Ammon's horn (tissue), 1 donor: ENCODE results near the gene PTP4A1.
"Not testable (repeated sequence)": the region's sequence is repeated elsewhere in the genome, so short reads cannot be mapped to it uniquely, and the experiment has no call there.

Source experiments
- DNase-seq: peaks from one replicate; pipeline ENCODE4 v3.0.0-alpha.2; 2016; ENCODE audit warnings: low spot score

The PTP4A1 gene

DNA sequence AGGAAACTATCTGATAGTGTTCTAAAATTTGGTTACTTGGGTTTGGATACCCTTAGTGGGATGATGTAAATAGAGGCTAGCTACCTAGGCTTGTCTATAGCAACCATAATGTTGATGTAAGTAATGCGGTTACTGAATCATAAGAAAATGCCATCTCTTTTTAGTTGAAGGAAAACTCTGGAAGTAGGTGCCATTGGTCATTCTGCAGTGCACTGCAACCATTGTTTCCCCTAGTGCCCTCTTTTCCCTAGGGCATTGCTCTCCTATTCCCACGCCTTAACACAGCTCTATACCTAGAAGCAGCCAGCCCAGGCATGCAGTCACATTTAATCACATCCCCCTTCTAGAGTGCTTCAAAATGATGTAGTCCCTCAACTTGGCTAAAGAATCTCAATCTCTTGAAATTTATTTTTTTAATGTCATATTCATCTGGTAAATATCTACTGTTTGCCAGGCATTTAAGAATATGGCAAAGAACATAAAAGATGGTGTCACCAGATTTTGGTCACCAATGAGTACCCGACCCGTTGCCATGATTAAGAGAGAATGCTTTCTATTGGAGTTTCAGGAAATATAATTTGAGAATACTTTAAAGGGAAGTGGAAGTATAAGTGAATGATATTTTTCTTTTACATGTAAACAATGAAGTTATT is 10.4 kb downstream of the PTP4A1 start:
- no peak for DNase-seq

DNA sequence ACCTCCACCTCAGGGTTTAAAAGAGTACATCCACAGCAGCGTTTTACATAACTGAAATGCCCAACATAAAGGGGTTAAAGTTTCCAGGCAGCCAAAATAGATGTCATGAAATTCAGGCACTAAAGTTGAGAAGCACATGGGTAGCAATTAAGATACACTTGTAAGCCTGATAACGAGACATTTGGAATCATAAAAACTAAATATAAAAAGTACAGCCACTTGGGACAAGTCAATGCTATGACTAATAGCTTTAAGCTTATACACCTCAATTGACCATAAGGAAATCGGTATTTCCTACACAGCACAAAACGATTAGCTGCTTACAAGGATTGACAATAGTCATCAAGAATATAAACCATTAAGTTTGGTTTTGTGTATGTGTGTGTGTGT is 11.8 kb downstream of the PTP4A1 start:
- DNase-seq = no peak

DNA sequence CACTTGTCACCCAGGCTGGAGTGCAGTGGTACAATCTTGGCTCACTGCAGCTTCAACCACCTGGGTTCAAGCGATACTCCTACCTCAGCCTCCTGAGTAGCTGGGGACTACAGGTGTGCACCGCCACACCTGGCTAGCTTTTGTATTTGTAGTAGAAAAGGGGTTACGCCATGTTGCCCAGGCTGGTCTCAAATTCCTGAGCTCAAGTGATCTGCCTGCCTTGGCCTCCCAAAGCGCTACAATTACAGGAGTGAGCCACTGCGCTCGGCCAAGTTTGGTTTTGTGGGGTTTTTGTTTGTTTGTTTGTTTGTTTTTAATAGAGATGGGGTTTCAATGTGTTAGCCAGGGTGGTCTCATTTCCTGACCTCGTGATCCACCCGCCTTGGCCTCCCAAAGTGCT is 12.3 kb downstream of the PTP4A1 start:
- no peak for DNase-seq

- DNase-seq = not testable (repeated sequence)
Measured at GRCh38 chr6:63585652-63586051, 13.4 kb downstream of the PTP4A1 start.

GRCh38 chr6:63589952-63590411 is 17.7 kb downstream of the PTP4A1 start:
- DNase-seq = no peak

DNA sequence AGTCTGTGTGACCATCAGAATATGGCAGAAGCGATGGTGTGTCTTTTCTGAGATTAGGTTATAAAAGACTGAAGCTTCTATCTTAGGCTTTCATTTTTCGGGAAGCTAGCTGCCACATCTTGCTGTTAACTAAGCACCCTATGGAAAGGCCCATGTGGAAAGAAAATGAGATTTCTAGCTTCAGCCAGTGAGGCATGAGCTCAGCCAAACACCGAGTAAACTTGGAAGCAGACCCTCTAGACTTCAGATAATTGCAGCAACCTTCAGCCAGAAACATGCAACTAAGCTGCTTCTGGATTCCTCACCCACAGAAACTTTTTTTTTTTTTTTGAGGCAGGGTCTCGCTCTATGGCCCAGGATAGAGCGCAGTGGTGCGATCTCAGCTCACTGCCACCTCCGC is 20.6 kb downstream of the PTP4A1 start:
- DNase-seq = no peak

GRCh38 chr6:63597141-63598048 is 25.1 kb downstream of the PTP4A1 start:
- no peak for DNase-seq

DNA sequence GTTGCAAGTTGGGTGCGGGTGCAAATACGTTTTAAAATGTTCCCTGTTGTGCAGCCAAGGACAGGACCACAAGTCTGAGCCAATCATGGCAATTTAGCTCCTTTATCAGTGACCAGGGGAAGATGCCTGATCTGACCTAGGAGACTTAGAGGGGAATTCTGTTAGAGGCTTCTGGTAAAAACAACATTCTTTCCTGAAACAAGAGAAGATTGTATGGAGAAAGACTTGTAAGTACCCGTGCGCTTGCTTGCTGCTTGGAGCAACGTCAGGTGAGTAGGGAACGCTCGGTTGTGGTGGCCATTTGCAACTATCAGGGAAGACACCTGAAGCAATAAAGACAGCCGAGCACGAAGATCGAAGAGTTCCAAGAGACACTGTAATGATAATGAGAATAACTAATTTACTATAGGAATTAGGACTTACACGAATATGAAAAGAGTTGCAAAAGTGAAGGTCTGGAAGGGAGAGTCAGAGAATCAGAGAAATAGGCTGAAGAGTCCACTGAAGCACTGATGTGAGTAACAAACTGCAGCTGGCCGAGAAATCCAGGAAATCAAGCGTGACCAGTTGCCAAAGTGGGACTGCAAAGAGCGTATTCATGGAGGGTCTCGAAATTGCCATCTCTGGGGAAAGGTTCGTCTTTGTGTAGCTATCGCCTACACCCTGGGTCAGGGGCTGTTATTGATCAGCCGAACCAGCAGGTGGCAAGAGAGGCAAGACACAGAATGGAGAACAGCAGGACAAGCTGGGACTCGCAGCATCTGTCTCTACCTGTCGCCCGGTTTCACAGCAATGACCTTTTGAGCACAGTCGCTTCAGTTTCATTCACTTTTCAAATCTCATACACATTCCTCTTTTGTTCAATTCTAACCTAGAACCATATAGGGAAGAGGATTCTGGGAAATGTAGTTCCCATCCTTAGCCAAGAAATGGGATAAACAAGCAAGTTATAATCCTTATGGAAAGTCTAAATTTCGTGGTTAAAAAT is 26.1 kb downstream of the PTP4A1 start:
- peak; percentile 90 for DNase-seq

GRCh38 chr6:63599243-63599642 is 27.0 kb downstream of the PTP4A1 start:
- no peak for DNase-seq

GRCh38 chr6:63600136-63600535 is 27.9 kb downstream of the PTP4A1 start:
- DNase-seq = no peak

DNA sequence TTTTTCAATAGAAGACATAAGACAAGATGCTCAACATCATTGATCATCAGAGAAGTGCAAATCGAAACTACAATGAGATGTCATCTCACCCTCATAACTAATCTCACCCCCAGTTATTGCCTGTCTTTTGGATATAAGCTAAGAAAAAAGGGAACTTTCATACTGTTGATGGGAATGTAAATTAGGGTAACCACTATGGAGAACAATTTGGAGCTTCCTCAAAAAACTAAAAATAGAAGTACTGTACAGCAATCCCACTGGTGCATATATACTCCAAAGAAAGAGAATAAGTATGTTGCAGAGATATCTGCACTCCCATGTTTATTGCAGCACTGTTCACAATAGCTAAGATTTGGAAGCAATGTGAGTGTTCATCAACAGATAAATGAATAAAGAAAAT is 37.0 kb downstream of the PTP4A1 start:
- DNase-seq = no peak

GRCh38 chr6:63610944-63611343 is 38.7 kb downstream of the PTP4A1 start:
- no peak for DNase-seq

DNA sequence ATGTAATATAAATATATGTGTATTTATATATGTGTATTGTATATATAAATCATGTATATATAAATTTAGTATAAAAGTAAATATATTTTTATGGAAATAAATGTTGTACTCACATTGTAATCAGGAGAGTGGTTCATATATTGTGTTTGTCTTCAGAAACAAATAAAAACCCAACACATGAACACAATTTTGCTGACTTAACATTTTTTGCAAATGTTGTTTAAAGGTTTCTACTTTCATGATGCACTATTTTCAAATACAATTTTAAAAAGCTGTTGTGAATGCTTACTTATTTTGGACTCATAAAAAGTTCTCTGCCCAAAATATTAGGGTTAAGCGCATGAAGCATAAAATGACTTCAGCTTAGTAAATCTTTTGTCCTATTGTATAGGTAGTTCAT is 39.3 kb downstream of the PTP4A1 start:
- no peak for DNase-seq

DNA sequence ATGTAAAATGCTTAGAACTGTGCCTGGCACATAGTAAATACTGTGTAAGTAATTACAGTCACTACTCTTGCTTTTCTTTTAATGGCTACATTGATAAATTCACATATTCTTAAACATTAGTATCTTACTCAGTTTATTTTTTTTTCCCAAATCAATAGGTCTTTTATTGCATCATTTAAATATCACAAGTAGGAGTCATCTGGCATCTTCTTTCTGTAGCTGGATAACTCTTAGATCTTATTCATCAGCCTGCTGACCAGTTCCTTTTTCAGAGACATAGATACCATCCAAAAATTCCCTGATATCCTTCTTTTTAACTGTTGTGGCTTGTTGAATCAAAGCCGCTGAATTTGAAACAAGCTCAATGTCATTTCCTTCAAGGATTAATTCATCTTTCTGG is 43.3 kb downstream of the PTP4A1 start:
- DNase-seq = no peak
